OCI-LY1 (cell line): Measurements from ENCODE around the gene ANKRD42.

Source experiments
- H2AFZ ChIP-seq: fragments of 200-600 bp; sonication (generic), shearing (Covaris generic); 2 replicates; pipeline ENCODE4 v1.6.0; 2014; ENCODE audit warnings: antibody characterized with exemption, mild to moderate bottlenecking, low read length
- H3F3A ChIP-seq: fragments of 200-600 bp; sonication (generic), shearing (Covaris generic); 2 replicates; pipeline ENCODE4 v1.6.0; 2014; ENCODE audit warnings: mild to moderate bottlenecking, antibody characterized with exemption, low read length, moderate library complexity; ENCODE audit not compliant: insufficient read depth
- H3K27ac ChIP-seq: fragments of 200-600 bp; sonication (generic); 2 replicates; pipeline ENCODE4 v1.5.1; 2014; ENCODE audit warnings: low read length, mixed run types, mild to moderate bottlenecking, low read depth; ENCODE audit not compliant: poor library complexity, severe bottlenecking
- H3K27me3 ChIP-seq: fragments of 200-600 bp; sonication (generic); 2 replicates; pipeline ENCODE4 v1.6.0; 2014; ENCODE audit warnings: antibody characterized with exemption, mild to moderate bottlenecking, low read length, moderate library complexity; ENCODE audit not compliant: insufficient read depth
- H3K36me3 ChIP-seq: fragments of 200-600 bp; sonication (generic); 2 replicates; pipeline ENCODE4 v1.6.1; 2014; ENCODE audit warnings: mild to moderate bottlenecking, antibody characterized with exemption, low read length, moderate library complexity, mixed read lengths; ENCODE audit not compliant: insufficient read depth
- H3K4me1 ChIP-seq: fragments of 200-600 bp; sonication (generic); 2 replicates; pipeline ENCODE4 v1.5.1; 2014; ENCODE audit warnings: mild to moderate bottlenecking, low read length, moderate library complexity; ENCODE audit not compliant: insufficient read depth, severe bottlenecking
- H3K4me2 ChIP-seq: fragments of 200-600 bp; sonication (generic), shearing (Covaris generic); 2 replicates; pipeline ENCODE4 v1.6.1; 2014; ENCODE audit warnings: low read length
- H3K4me3 ChIP-seq: fragments of 200-600 bp; sonication (generic); 2 replicates; pipeline ENCODE4 v1.5.1; 2014; ENCODE audit warnings: low read length, low read depth, mild to moderate bottlenecking, mixed read lengths; ENCODE audit not compliant: poor library complexity, severe bottlenecking
- H3K79me2 ChIP-seq: fragments of 200-600 bp; shearing (Covaris generic); 2 replicates; pipeline ENCODE4 v1.6.1; 2016; ENCODE audit warnings: mixed run types, low read length, mixed read lengths; ENCODE audit not compliant: insufficient read depth
- H3K9ac ChIP-seq: fragments of 200-600 bp; sonication (generic), shearing (Covaris generic); 2 replicates; pipeline ENCODE4 v1.6.1; 2014; ENCODE audit warnings: mild to moderate bottlenecking, low read length, mixed read lengths
- H3K9me2 ChIP-seq: fragments of 200-600 bp; sonication (generic), shearing (Covaris generic); 2 replicates; pipeline ENCODE4 v1.6.1; 2014; ENCODE audit warnings: low read depth, mild to moderate bottlenecking, low read length, mixed read lengths
- H3K9me3 ChIP-seq: fragments of 200-600 bp; shearing (Covaris generic); 2 replicates; pipeline ENCODE4 v1.6.1; 2014; ENCODE audit warnings: low read length, mixed read lengths
- H4K20me1 ChIP-seq: fragments of 200-600 bp; sonication (generic), shearing (Covaris generic); 2 replicates; pipeline ENCODE4 v1.6.0; 2016; ENCODE audit warnings: mild to moderate bottlenecking, low read length; ENCODE audit not compliant: insufficient read depth
- CTCF ChIP-seq: fragments of 200-600 bp; sonication (generic), shearing (Covaris generic); IDR thresholded peaks from 2 replicates; pipeline ENCODE4 v1.5.1; 2017; ENCODE audit warnings: mild to moderate bottlenecking, antibody characterized with exemption, low read length, moderate library complexity, mixed read lengths
- EZH2 ChIP-seq: fragments of 200-600 bp; sonication (generic), shearing (Covaris generic); IDR thresholded peaks from 2 replicates; pipeline ENCODE4 v1.8.0; 2017; ENCODE audit warnings: borderline replicate concordance, mixed run types, mild to moderate bottlenecking, antibody characterized with exemption, low read length, moderate library complexity, mixed read lengths

The ANKRD42 gene

DNA sequence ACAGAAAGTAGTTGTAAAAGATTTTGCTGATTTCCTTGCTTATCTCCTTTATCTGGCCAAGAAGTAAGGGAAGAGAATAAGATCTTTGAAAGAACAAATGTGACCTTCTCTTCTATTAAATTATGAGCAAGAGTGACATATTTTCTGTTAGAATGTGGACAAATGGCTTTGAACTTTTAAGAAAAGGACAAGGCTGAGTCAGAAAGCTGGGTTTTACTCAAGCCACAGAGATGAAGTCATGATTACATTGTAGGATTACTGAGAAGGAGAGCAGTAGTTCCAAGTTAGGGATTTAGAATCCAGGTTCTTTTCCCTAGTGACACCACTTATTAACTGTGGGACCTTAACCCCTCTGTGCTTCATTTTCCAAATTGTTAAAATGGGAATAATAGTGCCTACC lies 79.1 kb downstream of the ANKRD42 start:
- H3F3A ChIP-seq = no peaks in the 10 kb centered on the region
- no peak overlapping the region for H3K4me3 ChIP-seq
- H3K4me2 ChIP-seq = no peak overlapping the region
- H3K27ac ChIP-seq = no peak overlapping the region
- no peaks in the 10 kb centered on the region for H3K9me2 ChIP-seq
- peaks cover 50% of the 10 kb centered on the region for H3K36me3 ChIP-seq
- H3K9me3 ChIP-seq = no peaks in the 10 kb centered on the region
- no peaks in the 10 kb centered on the region for H3K27me3 ChIP-seq
- H3K4me1 ChIP-seq = no peaks in the 10 kb centered on the region
- H2AFZ ChIP-seq = no peak overlapping the region
- no peaks in the 10 kb centered on the region for H3K79me2 ChIP-seq
- H4K20me1 ChIP-seq = no peaks in the 10 kb centered on the region
- TF ChIP-seq EZH2 (no peak), CTCF (no peak)
- no peak overlapping the region for H3K9ac ChIP-seq

- Histone ChIP-seq H3K36me3 (peaks cover 61% of the 10 kb centered on the region), H3K27ac (no peak overlapping the region), H3K4me1 (no peaks in the 10 kb centered on the region), H3K4me3 (no peak overlapping the region), H3K9me3 (no peaks in the 10 kb centered on the region), H3K9me2 (no peaks in the 10 kb centered on the region), H3K9ac (no peak overlapping the region), H4K20me1 (no peaks in the 10 kb centered on the region), H3F3A (no peaks in the 10 kb centered on the region), H3K79me2 (0 out of 2 replicates have a peak, but pooled peaks cover under 1% of the 10 kb centered on the region), H2AFZ (no peak overlapping the region), H3K27me3 (no peaks in the 10 kb centered on the region), H3K4me2 (no peak overlapping the region)
- TF ChIP-seq EZH2 (no peak), CTCF (no peak)
Measured at GRCh38 chr11:83275888-83276641, 82.6 kb downstream of the ANKRD42 start.

DNA sequence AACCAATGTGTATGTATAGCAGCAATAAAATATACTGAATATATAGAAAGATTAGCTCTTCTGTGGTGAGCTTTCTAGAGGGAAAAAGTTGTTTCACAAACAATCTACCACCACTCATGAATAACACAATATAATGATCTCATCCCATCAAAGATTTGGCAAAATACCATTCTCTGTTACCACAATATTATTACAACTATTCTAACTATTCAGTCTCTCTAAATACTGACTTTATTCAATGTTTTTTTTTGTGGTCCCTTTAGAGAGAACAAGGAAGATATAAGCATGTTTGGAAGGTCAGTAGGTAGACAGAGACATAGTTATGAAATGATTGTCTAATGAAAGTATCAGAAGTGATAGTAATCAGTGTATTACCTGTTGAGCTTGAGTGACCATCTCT lies 84.8 kb downstream of the ANKRD42 start:
- peaks cover 46% of the 10 kb centered on the region for H3K36me3 ChIP-seq

More for the DNA sequence above, 84.8 kb downstream of the ANKRD42 start:
- H2AFZ ChIP-seq = no peak overlapping the region
- H3K4me2 ChIP-seq = no peak overlapping the region
- H3K9me2 ChIP-seq = no peaks in the 10 kb centered on the region
- H3K4me3 ChIP-seq = no peak overlapping the region
- TF ChIP-seq EZH2 = no peak
- TF ChIP-seq CTCF = no peak
- no peaks in the 10 kb centered on the region for H3K9me3 ChIP-seq
- no peak overlapping the region for H3K27ac ChIP-seq
- no peaks in the 10 kb centered on the region for H3K27me3 ChIP-seq
- H3K9ac ChIP-seq = no peak overlapping the region
- H3F3A ChIP-seq = no peaks in the 10 kb centered on the region
- no peaks in the 10 kb centered on the region for H4K20me1 ChIP-seq
- 0 out of 2 replicates have a peak, but pooled peaks cover 4% of the 10 kb centered on the region for H3K79me2 ChIP-seq
- peaks cover 11% of the 10 kb centered on the region for H3K4me1 ChIP-seq
